Cardiac septum (tissue), 1 donor: Measurements from ENCODE around the gene STK24. TPM values are rescaled to one million over a fixed set of nuclear protein-coding genes. Genes with fewer than 3 reads are reported as not detected.

Experiments
- DNase-seq: peaks from one replicate; pipeline ENCODE4 v3.0.0-alpha.2; 2020; ENCODE audit warnings: low spot score
- intact Hi-C: fragments of 100-400 bp; cut with DNase I; formaldehyde crosslinking; loops from one replicate; pipeline ENCODE4 v1.14.0; 2022
- total RNA-seq: library from RNA; stranded (reverse); fragmentation: NEBNext Ultra II Directional; extraction: Animal tissue kit (Norgen Biotek cat#: 25700); gene quantifications from one replicate; pipeline ENCODE4 v1.2.1, GENCODE V29; 2021
- donor health status: DM: no; HTN: no; CAD: no.

STK24 gene
- total RNA-seq, 1 donor from 2014 or later = 63.5 TPM

DNA sequence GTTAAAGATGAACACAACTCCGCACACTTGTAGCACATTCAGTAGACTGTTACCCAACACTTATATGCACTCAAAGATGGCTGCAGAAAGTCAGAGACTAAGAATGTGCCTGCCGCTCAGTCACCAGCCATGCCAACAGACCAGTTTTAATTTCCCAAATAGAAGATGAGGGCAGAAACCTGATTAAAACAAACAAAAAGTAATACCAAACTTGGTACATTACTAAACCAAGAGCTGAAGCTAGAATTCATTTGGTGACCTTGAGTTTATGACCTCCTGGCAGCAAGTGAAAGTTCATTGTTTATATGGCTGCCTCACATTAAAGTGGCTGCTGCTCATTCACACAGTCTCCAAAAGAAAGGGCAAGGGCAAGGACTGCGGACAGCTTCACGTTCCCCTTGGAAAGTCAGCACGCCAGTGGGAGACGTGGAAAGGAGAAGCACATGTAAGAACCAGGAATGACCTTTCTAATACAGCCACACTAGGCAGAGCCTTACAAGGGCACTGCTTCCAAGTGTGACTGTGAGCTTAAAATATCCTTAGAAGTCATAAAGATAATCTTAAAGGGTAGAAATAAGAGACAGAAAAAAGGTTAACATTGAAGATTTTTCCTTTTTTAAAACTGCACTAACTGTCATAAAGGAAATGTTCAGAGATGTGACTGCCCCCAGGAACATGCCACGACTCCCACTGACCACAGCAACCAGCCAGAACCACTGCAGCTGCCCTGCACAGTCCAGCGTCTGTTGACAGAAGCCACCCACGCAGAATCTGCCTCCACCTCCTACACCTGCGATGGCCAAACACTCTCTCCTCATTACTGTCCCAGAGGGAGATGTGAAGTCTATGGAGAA is 73.5 kb downstream of the STK24 start:
- no peak for DNase-seq
- intact Hi-C loops = loop anchor here (2.0 kb wide), 1 partner anchor 21 kb away; no protein-coding TSS in a partner anchor

DNA sequence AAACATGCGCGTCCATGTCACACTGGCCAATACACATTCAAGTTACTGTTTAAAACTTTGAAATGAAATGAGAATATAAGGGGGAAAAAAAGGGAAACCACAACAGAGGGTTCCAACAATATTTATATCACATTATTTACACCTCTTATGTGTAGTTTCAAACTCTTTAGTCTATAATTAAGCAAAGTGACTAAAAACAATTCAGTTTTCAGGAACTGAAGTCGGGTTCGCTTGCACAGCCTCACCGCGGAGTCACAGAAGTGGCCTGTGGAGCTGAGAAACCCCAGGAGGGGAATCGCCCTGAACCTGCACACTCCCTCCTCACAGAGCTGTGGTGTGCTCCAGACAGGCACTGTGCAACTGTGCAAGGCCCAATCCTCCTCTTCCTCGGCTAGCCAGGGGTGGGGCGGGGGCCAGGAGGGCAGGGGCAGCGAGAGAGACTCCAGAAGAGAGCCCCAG is 75.9 kb downstream of the STK24 start:
- intact Hi-C loops = no loop called here
- no peak for DNase-seq

DNA sequence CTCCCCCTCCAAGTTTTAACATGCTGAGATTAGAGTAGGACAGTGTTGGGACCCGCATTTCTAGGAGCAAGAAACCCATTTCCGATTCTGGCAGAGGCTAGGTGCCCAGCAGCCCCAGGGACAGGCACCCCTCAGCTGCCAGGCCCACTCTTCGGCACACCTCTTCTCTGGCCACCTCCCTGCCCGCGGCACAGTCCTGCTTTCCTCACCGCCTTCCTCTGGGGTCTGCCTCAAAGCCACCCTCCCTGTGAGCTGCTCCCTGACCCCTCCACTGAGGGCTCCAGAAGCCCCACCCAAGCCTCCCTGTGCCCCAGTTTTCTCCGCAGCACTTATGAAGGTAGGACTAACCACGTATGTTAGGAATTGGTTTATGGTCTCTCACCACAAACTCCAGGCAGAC is 79.9 kb downstream of the STK24 start:
- DNase-seq = no peak
- intact Hi-C loops = no loop called here

DNA sequence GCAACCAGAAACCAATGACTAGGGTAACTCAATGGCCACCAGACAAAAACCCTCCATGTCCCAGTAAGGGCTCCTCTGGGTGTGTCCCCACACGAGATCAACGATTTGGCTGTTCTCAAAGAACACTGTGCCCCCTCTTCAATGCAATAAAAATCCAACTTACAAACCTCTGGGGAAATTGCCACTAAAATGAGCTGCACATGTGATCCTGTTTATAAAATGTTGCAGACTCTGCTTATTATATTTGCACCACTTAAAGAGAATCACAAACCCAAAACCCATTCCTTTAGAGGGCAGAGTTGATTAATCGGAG is 80.5 kb downstream of the STK24 start:
- intact Hi-C loops = no loop called here

DNA sequence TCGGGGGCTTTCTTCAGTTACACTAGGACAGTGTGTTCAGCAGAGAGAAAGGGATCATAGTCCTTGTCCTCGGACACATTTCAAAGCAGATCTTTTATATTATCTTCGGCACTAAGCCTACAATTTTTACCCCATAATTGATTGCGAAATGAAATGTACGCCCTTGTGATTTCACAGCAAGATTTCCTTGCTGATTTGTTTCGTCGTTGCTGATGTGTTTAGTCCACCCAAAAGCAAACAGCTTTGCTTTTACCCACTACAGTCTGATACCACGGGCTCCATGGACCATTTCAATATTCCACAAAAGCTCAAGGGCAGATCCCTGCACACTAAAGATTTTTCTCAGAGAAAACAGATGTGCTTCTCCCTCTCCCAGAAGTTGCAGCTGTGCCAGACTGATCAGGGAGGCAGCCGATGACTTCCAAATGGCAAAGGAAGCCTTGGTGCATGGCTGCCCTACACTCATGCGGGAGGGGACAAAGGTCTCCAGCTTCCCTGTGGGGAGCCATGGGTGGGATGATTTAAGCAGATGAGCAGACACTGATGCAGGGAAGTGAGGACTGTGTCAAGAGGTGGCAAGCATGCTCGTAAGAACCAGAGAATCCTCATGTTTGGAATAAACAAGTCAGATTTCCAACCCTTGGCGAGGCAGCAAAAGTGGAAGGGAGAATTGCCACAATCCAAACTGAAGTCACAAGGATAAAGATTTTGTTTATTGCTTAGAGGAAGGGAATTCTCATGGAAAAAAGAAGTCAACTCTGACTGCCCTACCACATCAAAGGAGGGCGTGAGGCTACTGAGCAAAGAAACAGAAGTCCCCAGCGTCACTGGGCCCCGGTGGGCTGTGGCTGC is 81.1 kb downstream of the STK24 start:
- intact Hi-C loops = no loop called here
- no peak for DNase-seq

More for the DNA sequence above, 80.5 kb downstream of the STK24 start:
- DNase-seq = no peak

DNA sequence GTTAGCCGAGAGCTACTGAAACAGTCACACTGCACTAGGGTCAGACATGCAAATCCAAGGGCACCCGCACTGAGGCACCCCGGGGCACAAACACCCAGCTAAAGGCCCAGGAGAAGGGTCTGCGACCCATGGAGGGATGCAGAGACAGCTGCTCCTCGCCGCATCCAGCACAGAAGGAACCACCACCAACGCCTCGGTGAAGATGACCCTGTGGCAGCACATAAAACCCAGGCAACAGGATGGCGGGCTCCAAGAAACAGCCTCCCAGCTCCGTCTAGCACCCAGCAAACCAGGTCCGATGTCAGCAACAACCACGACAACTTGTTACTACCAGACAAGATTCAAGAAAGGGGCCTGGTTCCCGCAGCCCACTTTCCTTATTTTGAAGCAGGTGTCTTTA is 82.1 kb downstream of the STK24 start:
- DNase-seq = no peak
- intact Hi-C loops = no loop called here

DNA sequence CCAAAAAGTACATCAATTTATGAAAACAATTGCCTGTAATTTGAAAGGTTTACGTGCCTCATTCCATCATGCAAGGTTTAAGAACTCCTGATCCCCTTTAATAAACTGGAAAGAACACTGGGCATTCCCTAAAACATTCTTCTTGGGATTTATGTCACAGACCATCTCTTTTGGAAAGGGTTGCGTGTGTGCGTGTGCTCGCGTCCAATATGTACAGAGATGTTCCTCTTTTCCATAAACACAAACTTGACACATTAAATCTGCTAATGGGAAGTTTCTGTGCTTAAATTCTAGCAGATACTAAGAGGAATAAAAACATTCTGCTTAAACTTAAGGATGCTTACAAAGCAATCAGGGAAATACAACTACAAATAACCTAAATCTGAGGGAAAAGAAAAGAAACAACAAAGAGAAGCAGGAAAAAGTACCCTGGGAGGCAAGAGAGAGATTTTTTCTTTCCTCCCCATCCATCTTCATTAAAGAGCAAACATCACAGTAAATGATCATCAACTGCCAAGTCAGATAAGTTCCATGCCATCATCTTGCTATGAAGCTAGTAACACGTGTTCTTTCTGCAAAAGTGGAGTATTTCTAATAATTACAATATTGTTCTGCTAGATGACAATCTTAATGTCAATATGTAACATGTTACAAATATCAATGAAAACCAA is 83.7 kb downstream of the STK24 start:
- intact Hi-C loops = no loop called here
- DNase-seq = no peak

DNA sequence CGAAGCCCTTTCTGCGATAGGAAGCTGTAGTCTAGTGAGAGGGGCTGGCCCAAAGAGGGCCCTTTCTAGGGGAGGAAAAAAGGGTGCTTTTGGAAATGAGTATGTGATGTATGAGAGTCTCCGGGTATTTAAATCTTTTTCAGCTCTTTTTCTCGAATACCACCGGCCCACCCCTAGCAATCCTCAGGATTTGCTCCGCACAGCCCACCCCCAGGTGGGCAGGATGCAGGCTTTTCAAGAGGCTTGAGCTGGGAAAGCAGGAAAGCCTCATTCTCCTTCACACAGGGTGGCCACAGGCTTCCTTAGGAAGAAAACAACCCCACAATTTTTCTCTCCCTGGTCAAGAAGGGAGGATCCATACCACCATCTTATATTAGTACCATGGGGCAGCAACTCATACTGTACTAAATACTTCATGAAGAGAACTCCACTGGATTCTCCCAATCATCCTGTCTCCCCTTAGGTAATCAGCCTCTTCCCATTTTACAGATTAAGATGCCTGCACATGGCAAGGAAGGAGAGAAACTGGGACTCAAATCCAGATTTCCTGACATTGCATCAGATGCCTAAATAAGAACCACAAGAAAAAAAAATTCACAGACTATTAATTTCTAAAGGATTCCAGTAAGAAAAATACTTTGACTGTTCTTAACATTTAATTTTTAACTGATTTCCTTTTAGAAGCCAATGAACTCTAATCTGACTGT is 84.4 kb downstream of the STK24 start:
- DNase-seq = no peak
- intact Hi-C loops = no loop called here

GRCh38 chr13:98490866-98491265 is 86.0 kb downstream of the STK24 start:
- intact Hi-C loops = no loop called here
- no peak for DNase-seq

DNA sequence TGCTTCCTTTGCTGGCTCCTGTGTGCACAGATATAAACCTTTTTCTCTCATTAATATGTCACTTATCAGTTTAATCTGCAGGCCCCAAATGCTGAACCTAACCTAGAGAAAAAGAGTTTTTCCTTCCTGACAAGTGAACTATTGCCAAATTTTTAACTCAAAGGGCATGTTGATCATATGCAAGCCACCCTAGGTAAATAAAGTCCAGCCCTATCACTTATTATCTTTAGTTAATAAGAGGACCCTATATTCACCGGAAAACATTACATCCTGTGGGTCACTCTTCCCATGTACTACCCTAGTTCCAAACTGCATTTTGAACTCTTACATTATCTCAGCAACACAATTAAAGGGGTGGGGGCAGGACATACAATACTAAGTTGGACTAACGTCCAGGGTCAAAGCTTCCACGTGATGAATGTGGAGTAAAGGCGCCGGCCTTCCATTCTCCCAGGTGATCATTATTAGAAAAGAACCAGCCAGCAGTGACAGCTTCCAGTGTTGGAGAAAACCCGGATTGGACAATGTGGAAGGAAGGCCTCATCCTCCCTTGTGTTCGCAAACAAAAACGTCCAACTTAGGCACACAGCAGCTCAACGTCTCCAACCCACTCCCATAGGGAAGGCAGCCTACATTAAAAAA is 86.6 kb downstream of the STK24 start:
- DNase-seq = no peak
- intact Hi-C loops = no loop called here

- no peak for DNase-seq
- intact Hi-C loops = no loop called here
These were observed 87.3 kb downstream of the STK24 start for GRCh38 chr13:98489446-98490194.

DNA sequence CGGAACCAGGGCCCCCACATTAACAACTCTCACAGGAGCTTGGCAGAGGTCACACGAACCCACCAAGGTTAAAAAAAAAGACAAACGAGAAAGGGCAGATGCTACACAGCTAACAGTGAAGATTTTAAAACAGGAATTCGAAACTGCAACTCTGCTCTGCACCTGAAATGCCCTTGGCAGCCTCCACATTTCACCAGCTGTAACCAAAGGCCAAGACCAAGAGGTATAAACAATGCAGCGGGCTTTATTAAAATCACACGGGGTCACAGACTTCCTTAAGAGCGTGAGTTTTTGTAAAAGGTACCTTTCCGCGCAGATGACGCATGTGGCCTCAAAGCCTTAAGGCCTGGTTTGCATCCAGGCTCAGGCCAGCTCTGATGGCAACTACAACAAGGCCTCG is 88.2 kb downstream of the STK24 start:
- intact Hi-C loops = no loop called here
- DNase-seq = no peak

- intact Hi-C loops = no loop called here
- DNase-seq = no peak
These were observed 89.4 kb downstream of the STK24 start for GRCh38 chr13:98487522-98487921.

- DNase-seq = no peak
- intact Hi-C loops = no loop called here
These were observed 89.9 kb downstream of the STK24 start for GRCh38 chr13:98487016-98487415.

GRCh38 chr13:98486412-98486811 is 90.5 kb downstream of the STK24 start:
- intact Hi-C loops = no loop called here
- DNase-seq = no peak

DNA sequence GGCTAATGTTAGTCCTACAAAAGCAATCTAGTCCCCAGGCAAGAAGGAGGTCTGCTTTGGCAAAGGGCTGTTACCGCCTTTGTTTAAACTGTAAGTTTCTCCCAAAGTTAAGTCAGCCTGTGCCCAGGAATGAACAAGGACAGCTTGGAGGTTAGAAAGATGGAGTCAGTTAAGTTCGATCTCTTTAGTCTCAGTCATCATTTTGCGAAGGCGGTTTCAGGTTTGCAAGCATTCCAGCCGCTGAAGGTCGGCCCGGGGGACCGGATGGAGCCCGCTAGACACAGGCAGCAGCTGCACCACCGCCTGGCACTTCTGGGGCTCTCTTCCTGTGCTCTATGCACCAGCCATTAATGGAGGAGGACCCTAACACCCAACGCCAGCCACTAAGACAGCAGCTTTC is 91.3 kb downstream of the STK24 start:
- no peak for DNase-seq
- intact Hi-C loops = no loop called here

DNA sequence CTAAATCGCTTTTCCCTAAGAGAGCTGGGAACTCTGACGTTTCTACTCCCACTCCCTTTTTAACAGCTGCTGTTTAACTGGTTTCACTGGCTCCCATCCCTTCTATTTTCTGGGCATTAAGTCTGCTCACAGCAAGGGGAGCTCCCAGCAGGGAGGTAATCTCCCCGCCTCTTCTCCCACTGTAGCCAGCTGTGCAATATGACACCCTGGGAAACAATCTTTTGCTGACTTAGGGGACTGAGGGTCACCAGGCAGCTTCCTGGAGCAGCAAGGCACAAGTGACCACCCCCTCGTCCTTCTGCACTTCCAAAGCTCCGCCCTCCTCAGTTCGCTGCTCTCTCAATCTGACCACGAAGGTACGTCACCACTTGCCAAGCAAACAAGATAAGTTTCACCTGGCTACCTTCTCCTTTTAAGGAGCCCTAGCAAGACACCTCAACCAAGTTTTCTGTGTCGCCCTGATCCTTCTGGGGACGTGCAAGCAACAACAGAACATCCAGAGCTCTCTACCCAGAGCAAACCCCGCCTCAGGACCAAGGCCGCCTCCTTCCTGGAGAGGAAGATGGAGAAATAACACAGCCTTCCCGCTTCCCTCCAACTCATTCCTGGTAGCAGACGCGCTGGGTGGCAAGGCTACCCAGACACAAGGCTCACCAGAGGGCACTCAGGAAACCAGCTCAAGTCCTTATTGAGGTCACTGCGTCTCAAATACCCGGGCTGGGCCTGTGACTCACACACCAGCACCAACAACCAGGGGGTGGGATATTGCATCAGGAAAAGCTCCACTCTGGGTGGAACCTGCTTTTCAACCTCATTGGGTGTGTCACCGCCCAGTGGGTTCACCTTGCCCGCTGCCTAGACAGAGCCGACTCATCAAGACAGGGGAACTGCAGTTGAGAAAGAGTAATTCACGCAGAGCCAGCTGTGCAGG is 92.4 kb downstream of the STK24 start:
- DNase-seq = peak; percentile 82
- intact Hi-C loops = loop anchor here (5.0 kb wide), 1 partner anchor 83 kb away; no protein-coding TSS in a partner anchor
